Fibroblast of mammary gland (primary cell): ENCODE measurements around the gene CPTP.
"Not testable (repeated sequence)": the region's sequence is repeated elsewhere in the genome, so short reads cannot be mapped to it uniquely, and the experiment has no call there.

Experiments used
- DNase-seq: peaks from one replicate; pipeline ENCODE4 v3.0.0-alpha.2; 2010; ENCODE audit warnings: low read depth
- H3K4me3 ChIP-seq: 2 replicates; pipeline ENCODE4 v1.5.1; 2011; ENCODE audit warnings: low read depth, mild to moderate bottlenecking, low read length, moderate library complexity; ENCODE audit not compliant: control insufficient read depth
- CTCF ChIP-seq: conservative IDR thresholded peaks from 2 replicates; pipeline ENCODE4 v1.5.1; 2011; ENCODE audit warnings: low read depth, low read length, inconsistent platforms; ENCODE audit not compliant: control insufficient read depth, insufficient read depth

Gene CPTP

GRCh38 chr1:1361233-1361981 lies 36.8 kb downstream of the CPTP start:
- TF ChIP-seq CTCF = no peak
- no peak for DNase-seq
- no peak overlapping the region for H3K4me3 ChIP-seq

DNA sequence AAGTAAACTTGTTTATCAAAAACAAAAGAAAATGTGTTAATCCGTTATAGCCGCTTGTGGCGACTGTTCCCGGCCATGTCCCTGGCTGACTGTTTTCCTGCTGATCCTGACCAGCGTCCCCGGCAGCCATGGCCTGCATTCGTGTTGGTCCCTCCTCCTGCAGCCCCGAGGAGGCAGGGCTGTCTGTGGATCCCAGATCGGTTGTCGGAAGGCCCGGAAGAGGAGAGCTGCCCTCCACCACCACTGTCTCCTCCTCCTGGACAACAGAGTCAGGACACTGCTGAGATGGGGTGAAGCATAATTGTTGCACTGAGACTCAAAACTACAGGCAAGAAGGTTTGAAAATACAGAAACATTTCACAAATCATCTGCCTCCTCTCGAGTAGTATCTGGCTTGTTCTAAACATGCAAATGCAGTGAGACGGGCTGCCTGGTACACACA lies 37.4 kb downstream of the CPTP start:
- no peak overlapping the region for H3K4me3 ChIP-seq
- DNase-seq = peak; percentile 84
- TF ChIP-seq CTCF = peak; percentile 26

DNA sequence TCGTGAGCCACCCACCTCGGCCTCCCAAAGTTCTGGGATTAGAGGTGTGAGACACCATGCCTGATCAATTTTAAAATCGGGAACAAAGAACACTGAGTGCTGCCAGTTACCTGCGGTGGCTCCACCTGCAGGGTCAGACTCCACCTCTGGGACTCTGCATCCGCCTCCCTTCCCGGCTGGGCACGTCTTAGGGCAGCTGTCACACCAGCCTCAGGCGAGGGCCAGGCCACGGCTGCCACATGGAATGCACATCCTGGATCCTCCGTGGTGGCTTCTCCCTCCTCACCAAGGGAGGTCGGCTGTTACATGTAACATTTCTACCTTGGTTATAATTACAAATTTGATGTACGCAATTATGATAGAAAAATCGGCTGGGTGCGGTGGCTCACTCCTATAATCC lies 39.7 kb downstream of the CPTP start:
- TF ChIP-seq CTCF = no peak
- H3K4me3 ChIP-seq = no peak overlapping the region
- no peak for DNase-seq

DNA sequence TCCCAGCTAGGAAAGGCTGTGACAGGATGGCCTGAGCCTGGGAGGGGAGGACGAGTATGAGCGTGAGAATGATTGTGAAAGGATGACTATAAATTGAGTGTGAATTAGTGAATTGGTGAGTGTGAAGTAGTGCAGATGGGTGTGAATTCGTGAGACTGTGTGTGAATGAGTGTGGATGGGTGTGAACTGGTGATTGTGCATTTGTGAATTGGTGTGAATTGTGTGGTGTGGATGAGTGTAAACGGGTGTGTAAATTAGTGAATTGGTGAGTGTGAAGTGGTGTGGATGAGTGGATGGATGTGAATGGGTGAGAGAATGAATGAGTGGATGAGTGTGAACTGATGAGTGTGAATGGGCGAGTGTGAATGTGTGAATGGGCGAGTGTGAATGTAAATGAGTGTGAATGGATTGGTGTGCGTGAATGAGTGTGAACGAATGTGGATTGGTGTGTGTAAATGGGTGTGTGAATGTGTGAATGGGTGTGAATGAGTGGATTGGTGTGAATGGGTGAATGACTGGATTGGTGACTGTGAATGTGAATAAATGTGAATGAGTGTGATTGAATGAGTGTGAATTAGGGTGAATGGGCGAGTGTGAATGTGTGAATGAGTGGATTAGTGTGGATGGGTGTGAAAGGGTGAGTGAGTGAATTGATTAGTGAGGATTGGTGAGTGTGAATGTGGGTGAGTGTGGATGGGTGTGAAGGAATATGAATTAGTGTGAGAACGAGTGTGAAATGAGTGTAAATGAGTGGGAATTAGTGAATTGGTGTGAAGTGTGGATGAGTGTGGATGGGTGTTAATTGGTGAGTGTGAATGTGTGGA lies 41.5 kb downstream of the CPTP start:
- no peak for DNase-seq
- TF ChIP-seq CTCF = no peak
- no peak overlapping the region for H3K4me3 ChIP-seq

- DNase-seq = no peak
- TF ChIP-seq CTCF = no peak
- no peak overlapping the region for H3K4me3 ChIP-seq
These were observed 42.1 kb downstream of the CPTP start for GRCh38 chr1:1366699-1367066.

DNA sequence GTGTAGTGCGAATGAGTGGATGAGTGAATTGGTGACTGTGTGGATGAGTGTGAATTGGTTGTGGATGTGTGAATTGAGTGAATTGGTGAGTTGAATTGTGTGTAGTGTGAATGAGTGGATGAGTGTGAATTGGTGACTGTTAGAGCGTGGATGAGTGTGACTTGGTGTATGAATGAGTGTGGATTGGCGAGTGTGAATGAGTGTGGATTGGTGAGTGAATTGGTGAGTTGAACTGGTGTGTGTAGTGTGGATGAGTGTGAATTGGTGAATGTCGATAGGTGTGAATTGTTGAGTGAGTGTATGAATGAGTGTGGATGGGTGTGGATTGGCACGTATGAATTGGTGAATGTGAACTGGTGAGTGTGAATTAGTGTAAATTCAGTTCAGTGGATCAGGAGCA lies 42.7 kb downstream of the CPTP start:
- no peak for DNase-seq
- no peak for TF ChIP-seq CTCF
- no peak overlapping the region for H3K4me3 ChIP-seq

DNA sequence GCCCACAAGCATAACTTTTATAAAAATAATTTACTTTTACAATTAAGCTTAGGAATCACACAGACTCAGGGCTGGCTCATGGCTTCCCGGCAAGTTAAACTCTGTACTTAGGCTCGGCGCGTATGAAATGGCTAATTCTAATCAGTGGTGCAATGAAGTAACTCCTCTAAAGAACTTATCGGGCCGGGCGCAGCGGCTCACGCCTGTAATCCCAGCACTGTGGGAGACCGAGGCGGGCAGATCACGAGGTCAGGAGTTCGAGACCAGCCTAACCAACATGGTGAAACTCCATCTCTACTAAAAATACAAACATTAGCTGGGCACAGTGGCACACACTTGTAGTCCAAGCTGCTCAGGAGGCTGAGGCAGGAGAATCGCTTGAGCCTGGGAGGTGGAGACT lies 45.5 kb downstream of the CPTP start:
- DNase-seq, H3K4me3 ChIP-seq: not testable (repeated sequence)
